Measurements from ENCODE around the gene PVALB. TPM values are rescaled to one million over a fixed set of nuclear protein-coding genes. Genes with fewer than 3 reads are reported as not detected.

The PVALB gene
- total and polyA plus RNA-seq, 10 of the 15 experiments (the other 5 are each of a cell fraction or from before 2014, with no cell fraction given) = not detected

- TF ChIP-seq, protein P1, sequence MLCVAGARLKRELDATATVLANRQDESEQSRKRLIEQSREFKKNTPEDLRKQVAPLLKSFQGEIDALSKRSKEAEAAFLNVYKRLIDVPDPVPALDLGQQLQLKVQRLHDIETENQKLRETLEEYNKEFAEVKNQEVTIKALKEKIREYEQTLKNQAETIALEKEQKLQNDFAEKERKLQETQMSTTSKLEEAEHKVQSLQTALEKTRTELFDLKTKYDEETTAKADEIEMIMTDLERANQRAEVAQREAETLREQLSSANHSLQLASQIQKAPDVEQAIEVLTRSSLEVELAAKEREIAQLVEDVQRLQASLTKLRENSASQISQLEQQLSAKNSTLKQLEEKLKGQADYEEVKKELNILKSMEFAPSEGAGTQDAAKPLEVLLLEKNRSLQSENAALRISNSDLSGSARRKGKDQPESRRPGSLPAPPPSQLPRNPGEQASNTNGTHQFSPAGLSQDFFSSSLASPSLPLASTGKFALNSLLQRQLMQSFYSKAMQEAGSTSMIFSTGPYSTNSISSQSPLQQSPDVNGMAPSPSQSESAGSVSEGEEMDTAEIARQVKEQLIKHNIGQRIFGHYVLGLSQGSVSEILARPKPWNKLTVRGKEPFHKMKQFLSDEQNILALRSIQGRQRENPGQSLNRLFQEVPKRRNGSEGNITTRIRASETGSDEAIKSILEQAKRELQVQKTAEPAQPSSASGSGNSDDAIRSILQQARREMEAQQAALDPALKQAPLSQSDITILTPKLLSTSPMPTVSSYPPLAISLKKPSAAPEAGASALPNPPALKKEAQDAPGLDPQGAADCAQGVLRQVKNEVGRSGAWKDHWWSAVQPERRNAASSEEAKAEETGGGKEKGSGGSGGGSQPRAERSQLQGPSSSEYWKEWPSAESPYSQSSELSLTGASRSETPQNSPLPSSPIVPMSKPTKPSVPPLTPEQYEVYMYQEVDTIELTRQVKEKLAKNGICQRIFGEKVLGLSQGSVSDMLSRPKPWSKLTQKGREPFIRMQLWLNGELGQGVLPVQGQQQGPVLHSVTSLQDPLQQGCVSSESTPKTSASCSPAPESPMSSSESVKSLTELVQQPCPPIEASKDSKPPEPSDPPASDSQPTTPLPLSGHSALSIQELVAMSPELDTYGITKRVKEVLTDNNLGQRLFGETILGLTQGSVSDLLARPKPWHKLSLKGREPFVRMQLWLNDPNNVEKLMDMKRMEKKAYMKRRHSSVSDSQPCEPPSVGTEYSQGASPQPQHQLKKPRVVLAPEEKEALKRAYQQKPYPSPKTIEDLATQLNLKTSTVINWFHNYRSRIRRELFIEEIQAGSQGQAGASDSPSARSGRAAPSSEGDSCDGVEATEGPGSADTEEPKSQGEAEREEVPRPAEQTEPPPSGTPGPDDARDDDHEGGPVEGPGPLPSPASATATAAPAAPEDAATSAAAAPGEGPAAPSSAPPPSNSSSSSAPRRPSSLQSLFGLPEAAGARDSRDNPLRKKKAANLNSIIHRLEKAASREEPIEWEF (IDR thresholded peaks at IDR 0.05; ENCODE audit: insufficient replicate concordance, low read depth, low read length) = peak; percentile 85
- TF ChIP-seq MYC (IDR thresholded peaks at IDR 0.05; ENCODE audit: insufficient read depth, insufficient read length, insufficient replicate concordance, low read length, severe bottlenecking) (no peak), PAX5 (IDR thresholded peaks at IDR 0.05; ENCODE audit: borderline replicate concordance, low read depth, low read length) (0 out of 2 replicates have a peak, but pooled peaks have one; percentile 72), HDGF (IDR thresholded peaks at IDR 0.05) (peak; percentile 90), BCL11A (IDR thresholded peaks at IDR 0.05; ENCODE audit: low read depth, low read length) (peak; percentile 53), ETV6 (conservative IDR thresholded peaks at IDR 0.05 in 1 of 2, IDR thresholded peaks at IDR 0.05 in 1 of 2; ENCODE audit: borderline replicate concordance in 1 of 2, low read depth in 1 of 2) (peak in 1 of 2 experiments; percentile 94; a peak in 2 of 4 replicates), TCF3 (IDR thresholded peaks at IDR 0.05; ENCODE audit: borderline replicate concordance, insufficient read depth, low read depth, low read length) (peak; percentile 95)
These were observed 44.2 kb upstream of the PVALB start, which contains the start of gene NCF4 (continued) for GRCh38 chr22:36860821-36861659.

All from GM12878 (cell line).